SKM-1 (cell line): ENCODE measurements around the gene HOXC9.

ENCODE experiments used
- DNase-seq: peaks from one replicate; lab custom pipeline; 2025; ENCODE audit not compliant: unreplicated experiment; lab: John Stamatoyannopoulos, UW

The HOXC9 gene

DNA sequence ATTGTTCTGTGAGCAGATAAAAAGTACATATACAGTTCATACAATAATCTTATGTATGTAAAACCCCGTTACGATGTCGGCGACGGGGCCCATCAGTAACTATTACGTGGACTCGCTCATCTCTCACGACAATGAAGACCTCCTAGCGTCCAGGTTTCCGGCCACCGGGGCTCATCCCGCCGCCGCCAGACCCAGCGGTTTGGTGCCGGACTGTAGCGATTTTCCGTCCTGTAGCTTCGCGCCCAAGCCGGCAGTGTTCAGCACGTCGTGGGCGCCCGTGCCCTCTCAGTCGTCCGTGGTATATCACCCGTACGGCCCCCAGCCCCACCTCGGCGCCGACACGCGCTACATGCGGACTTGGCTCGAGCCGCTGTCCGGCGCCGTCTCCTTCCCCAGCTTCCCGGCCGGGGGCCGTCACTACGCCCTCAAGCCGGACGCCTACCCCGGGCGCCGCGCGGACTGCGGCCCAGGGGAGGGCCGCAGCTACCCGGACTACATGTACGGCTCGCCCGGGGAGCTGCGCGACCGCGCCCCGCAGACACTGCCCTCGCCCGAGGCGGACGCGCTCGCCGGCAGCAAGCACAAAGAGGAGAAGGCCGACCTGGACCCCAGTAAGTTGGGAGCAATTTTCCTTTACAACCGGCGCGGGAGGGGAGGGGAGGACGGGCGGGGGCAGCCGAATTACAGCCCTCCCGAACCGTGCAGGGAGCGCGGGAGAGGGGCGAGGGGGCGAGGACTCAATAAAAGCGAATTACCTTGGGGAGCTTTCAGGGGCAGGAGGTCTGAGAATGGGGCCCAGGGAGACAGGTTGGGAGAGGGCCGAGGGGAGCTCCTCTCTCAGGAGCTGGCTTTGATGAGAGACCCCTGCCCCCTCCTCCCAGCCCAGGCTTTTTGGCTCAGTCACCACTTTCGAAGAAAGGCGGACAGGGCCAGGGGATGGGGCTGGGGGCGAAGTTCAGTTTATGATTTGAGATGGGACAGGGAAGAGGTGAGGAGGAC lies at the start of gene HOXC9:
HOXC9 (plus strand) TSS at position 46 of the 999 bp plus-strand sequence; CDS start at position 74, 28 bp downstream.
- DNase-seq = no peak

DNA sequence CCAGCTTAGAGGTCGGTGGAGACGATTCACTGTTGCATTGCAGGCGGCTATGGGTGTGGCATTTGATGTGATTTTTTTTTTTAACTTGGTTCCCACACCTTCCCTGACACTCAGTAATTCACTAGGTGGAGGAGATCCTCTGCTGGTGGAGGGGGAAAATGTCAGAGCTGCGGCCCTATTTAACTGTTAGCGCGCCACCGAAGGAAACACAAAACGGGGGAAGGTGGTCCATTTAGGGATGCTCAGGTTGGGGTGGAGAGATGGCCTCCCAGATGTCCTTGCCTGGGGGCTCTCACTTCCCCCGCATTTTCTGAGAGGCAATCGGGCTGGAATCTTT lies 49.6 kb upstream of the HOXC9 start:
- no peak for DNase-seq

DNA sequence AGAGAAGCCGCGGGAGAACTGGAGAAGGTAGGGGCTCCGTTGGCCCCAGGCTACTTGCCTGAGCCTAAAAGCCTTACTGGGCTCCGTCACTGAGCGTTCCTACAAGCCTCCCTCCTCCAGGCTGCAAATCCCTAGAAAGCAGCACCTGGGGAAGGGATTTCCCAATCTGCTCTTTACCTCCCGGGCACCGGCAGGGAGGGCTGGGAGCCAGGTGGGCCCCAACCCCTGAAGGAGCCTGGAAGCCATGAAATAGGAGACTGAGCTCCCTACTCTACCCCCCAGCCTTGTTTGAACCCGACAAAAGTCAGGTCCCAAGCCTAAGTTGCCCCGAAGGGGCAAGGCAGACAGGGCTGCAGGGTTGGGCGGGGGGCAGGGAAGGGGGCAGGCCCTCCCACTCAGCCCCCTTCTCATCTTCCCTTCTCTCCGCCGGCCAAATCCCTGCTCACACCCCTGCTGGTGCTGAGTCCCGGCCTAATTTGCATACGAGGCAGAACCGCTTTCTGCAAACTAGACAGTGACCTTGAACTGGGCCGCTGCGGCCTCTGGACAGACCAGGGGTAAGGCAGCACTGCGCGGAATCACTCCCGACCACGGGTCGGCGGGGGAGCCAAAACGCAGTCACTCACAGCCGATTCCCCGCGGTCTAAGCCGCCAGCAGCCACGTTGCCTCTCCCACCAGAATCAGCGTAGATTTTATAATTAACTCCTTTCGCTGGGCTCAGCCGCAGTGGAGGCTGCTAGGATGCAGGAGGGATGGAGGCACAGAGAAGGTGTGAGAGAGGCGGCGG lies 49.0 kb upstream of the HOXC9 start:
- DNase-seq = no peak

- no peak for DNase-seq
Observed at GRCh38 chr12:53951577-53952334, 48.2 kb upstream of the HOXC9 start.

DNA sequence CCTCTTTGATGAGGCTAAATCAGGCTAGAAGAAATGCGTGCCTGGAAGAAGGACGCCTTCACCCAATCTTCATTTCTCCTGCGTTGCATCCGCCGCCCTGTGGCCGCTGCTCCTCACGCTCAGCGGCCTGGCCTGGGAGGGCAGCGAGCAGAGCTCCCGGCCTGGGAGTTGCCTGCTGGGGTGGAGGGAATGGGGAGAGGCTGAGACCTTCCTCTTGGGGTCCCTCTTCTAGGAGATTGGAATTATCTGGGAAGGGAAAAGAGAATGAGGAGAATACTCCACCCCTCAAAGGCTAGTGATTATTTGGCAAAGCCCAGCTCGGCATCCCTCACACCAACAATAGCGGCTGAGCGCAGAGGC lies 47.6 kb upstream of the HOXC9 start:
- no peak for DNase-seq

GRCh38 chr12:53952871-53953734 lies 46.9 kb upstream of the HOXC9 start:
- DNase-seq = no peak

DNA sequence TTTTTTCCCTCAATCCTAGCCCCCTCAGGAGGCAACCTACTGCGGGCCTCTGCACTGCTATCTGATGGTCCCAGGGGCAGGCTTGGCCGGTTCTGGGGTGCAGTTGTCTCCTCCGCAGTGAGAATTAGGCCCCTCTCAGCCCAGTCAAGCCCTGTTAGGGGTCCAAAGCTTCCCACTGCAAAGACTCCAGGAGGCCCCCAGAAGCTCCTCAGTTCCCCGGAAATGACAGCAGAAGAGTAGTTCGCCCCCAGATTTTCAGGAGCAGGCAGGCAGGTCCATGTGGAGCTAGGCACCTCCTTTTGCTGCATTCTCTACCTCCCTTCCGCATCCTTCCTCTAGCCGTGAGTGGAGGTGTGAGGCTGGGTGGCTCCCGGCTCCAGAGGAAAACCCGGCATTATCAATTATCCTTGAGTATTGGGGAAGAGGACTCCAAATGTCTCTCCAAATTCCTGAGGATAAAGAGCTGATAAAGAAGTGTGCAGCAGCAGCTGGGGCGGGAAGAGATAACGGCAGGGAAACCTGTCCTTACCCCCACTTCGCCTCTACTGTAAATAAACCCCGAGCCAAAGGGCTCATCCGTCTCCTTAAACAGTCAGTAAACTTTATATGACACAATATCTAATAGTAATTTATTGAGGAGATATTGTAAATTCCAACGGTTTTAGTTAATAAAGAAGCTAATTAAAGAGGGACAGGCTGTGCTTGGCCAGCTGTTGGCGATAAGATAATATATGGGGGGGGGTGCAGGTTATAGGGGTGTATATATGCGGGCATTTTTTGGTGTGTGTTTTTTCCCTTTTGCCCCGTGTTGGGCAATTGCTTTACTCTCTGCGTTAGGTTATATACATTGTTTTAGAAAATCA lies 45.9 kb upstream of the HOXC9 start:
- no peak for DNase-seq

DNA sequence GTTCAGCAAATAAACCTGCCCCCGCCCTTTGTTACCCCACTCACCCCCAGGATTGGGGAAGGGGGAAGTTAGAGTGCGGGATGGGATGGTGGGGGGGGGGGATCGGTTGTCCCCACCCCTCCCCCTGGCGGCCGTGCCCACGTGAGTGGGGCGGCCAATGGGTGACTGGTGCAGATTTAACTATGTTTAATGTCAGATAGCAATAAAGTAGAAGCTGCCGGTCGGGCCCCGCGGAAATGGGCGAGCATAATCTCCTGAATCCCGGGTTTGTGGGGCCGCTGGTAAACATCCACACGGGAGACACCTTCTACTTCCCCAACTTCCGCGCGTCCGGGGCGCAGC lies 45.3 kb upstream of the HOXC9 start, which contains the start of gene HOXC12:
HOXC12 (plus strand) TSS at position 210 of the 342 bp plus-strand sequence; CDS start at position 237, 27 bp downstream.
- no peak for DNase-seq

GRCh38 chr12:53955036-53955775 lies 44.8 kb upstream of the HOXC9 start:
- DNase-seq = no peak

DNA sequence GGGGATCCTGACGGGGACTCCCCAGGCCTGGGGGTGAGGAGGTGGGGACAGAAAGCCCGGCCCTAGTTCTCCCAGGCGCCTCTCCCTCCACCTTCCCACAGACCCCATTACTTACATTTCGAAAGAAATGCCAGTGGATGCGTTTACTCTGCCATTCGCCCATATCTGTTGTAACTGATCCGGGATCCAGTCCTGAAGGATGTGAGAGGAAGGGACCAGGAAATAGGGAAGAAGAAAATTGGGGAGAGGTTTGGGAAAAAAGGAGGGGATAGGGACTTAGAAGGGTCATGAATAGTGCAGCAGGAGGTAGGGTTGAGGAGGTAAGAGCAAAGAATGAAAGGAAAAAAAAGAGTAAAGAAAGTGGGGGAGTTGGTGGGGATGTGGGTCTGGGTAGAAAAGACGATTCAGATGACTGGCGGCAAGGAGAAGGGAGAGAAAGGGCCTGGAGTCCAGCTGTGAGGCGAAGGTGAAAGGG lies 44.1 kb upstream of the HOXC9 start:
- no peak for DNase-seq

DNA sequence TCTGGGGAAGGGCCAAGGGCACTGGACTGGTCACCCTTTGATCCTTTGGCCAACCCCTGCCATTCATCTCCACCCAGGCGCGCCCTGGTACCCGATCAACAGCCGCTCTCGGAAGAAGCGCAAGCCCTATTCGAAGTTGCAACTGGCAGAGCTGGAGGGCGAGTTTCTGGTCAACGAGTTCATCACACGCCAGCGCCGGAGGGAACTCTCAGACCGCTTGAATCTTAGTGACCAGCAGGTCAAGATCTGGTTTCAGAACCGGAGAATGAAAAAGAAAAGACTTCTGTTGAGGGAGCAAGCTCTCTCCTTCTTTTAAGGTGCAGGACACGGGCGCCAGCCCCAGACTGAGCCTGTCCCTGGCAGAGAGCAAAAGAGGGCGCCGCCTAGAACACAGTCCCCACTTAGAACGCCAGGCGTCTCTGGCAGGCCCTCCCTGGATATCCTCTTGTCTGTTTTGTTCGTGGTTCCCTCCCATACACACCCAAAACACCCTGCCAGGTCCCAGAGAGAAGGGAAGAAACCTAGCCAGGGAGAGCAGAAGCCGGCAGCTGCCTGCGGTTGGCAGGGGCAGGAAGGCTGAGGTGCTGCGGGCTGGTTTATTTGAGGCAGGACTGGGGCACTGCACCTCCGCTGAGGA lies 43.6 kb upstream of the HOXC9 start:
- DNase-seq = no peak

- no peak for DNase-seq
Observed at GRCh38 chr12:53956914-53957536, 42.9 kb upstream of the HOXC9 start.

GRCh38 chr12:53958128-53958527 lies 41.8 kb upstream of the HOXC9 start:
- DNase-seq = no peak

- DNase-seq = no peak
Observed at GRCh38 chr12:53959314-53959713, 40.6 kb upstream of the HOXC9 start.

DNA sequence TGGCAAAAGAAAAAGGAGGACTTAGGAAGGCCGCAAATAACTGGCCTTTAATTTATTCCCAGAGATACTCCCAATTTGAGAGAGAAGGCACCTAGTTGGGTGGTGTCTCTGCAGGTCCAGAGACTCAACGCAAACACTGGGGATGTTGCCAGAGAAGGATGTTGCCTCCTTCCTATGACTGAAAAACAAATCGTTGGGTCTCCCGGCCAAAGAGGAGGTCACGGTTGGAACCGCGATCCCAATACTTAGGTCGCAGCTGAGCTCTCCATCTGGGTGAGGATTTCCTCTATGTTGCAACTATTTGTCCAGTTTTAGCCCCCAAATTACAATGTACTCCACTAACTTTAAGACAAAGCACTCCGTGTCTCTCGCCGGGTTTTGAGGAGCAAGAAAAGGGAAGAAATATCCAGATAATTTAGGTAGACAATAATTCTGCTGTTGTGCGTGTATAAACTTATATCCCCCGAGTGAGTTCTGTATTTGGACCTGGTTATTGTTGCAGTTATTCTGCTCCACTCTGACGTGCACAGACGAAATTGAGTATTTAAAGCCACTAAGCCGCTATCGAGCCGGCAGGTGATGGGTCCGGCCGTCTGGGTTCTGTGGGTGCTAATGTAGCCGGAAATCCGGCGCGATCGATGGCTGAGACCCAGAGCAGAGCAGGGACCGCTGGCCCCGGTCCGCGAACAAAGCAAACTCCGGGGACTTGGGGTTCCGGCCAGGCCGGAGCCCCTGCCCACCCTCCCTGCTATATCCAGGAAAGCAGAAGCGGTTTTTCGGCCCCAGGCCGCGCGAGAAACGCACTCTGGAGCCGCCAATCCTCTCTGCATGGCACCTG lies 39.6 kb upstream of the HOXC9 start:
- no peak for DNase-seq

DNA sequence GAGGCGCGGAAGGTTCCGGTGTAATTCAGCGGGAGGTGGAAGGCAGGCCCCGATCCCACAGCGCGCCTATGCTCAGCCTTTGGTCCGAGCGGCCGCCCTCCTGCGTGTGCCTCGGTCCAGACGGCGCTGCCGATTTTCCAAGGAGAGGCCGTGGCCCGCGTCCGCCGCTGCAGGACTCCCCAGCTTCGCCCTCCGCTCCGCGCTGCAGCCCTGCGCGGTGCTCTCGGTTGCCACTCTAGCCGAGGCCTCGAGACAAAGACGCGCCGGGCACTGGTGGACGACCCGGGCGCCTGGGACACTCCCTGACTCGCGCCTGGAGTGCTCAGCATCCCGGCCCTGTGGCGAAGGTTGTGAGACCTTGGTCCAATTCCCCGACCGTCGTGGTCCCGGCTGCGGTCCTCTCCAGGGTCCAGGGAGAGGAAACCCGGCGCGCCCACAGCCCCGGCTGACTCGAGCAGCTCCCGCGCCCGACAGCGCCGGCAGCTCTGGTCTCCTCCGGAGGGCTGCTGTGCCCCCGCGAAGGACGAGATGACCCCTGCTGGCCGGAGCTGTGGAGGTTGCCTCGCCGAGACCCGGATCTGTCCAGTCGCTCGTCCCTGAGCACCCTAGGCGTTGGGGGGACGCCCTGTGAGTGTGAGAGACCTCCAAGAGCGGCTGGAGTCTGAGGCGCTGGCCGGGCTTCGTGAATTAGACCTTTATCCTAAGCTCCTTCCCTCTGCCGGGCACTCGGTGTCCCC lies 38.8 kb upstream of the HOXC9 start:
- DNase-seq = no peak
